ENCODE results near the gene PPFIA1.
"Not testable (repeated sequence)": the region's sequence is repeated elsewhere in the genome, so short reads cannot be mapped to it uniquely, and the experiment has no call there.

Gene PPFIA1

GRCh38 chr11:70322666-70323065, 52.2 kb downstream of the PPFIA1 start:
- in situ Hi-C loops (cut with HindIII; ENCODE audit: low sequenced_read_pairs), result no loop called here

- in situ Hi-C loops (cut with HindIII; ENCODE audit: low sequenced_read_pairs), result no loop called here
Observed at GRCh38 chr11:70323806-70324205, 53.3 kb downstream of the PPFIA1 start.

GRCh38 chr11:70324376-70325115, 54.1 kb downstream of the PPFIA1 start:
- in situ Hi-C loops (cut with HindIII; ENCODE audit: low sequenced_read_pairs), result no loop called here

- in situ Hi-C loops (cut with HindIII; ENCODE audit: low sequenced_read_pairs), result no loop called here
Observed at GRCh38 chr11:70325824-70326223, 55.3 kb downstream of the PPFIA1 start.

- in situ Hi-C loops (cut with HindIII; ENCODE audit: low sequenced_read_pairs), result no loop called here
Observed at GRCh38 chr11:70326365-70326811, 55.9 kb downstream of the PPFIA1 start.

- in situ Hi-C loops (cut with HindIII; ENCODE audit: low sequenced_read_pairs), result no loop called here
Observed at GRCh38 chr11:70326833-70327232, 56.3 kb downstream of the PPFIA1 start.

- in situ Hi-C loops (cut with HindIII; ENCODE audit: low sequenced_read_pairs), result no loop called here
Observed at GRCh38 chr11:70327717-70328116, 57.2 kb downstream of the PPFIA1 start.

- in situ Hi-C loops (cut with HindIII; ENCODE audit: low sequenced_read_pairs), result no loop called here
Observed at GRCh38 chr11:70328556-70328955, 58.1 kb downstream of the PPFIA1 start.

GRCh38 chr11:70331320-70331843, 60.9 kb downstream of the PPFIA1 start:
- in situ Hi-C loops (cut with HindIII; ENCODE audit: low sequenced_read_pairs), result not testable (repeated sequence)

- in situ Hi-C loops (cut with HindIII; ENCODE audit: low sequenced_read_pairs), result no loop called here
Observed at GRCh38 chr11:70331901-70332300, 61.4 kb downstream of the PPFIA1 start.

GRCh38 chr11:70332567-70332966, 62.1 kb downstream of the PPFIA1 start:
- in situ Hi-C loops (cut with HindIII; ENCODE audit: low sequenced_read_pairs), result no loop called here

GRCh38 chr11:70333261-70333660, 62.8 kb downstream of the PPFIA1 start:
- in situ Hi-C loops (cut with HindIII; ENCODE audit: low sequenced_read_pairs), result no loop called here

GRCh38 chr11:70334351-70334995, 64.0 kb downstream of the PPFIA1 start:
- in situ Hi-C loops (cut with HindIII; ENCODE audit: low sequenced_read_pairs), result no loop called here

GRCh38 chr11:70335511-70335910, 65.0 kb downstream of the PPFIA1 start:
- in situ Hi-C loops (cut with HindIII; ENCODE audit: low sequenced_read_pairs), result no loop called here

GRCh38 chr11:70338594-70338993, 68.1 kb downstream of the PPFIA1 start:
- in situ Hi-C loops (cut with HindIII; ENCODE audit: low sequenced_read_pairs), result no loop called here

- in situ Hi-C loops (cut with HindIII; ENCODE audit: low sequenced_read_pairs), result no loop called here
Observed at GRCh38 chr11:70339066-70339465, 68.6 kb downstream of the PPFIA1 start.

- in situ Hi-C loops (cut with HindIII; ENCODE audit: low sequenced_read_pairs), result no loop called here
Observed at GRCh38 chr11:70341881-70342429, 71.5 kb downstream of the PPFIA1 start.

- in situ Hi-C loops (cut with HindIII; ENCODE audit: low sequenced_read_pairs), result no loop called here
Observed at GRCh38 chr11:70343636-70344035, 73.1 kb downstream of the PPFIA1 start.

GRCh38 chr11:70348191-70348590, 77.7 kb downstream of the PPFIA1 start:
- in situ Hi-C loops (cut with HindIII; ENCODE audit: low sequenced_read_pairs), result no loop called here

GRCh38 chr11:70348608-70349007, 78.1 kb downstream of the PPFIA1 start:
- in situ Hi-C loops (cut with HindIII; ENCODE audit: low sequenced_read_pairs), result no loop called here

GRCh38 chr11:70351646-70352045, 81.2 kb downstream of the PPFIA1 start:
- in situ Hi-C loops (cut with HindIII; ENCODE audit: low sequenced_read_pairs), result no loop called here

GRCh38 chr11:70352100-70352499, 81.6 kb downstream of the PPFIA1 start:
- in situ Hi-C loops (cut with HindIII; ENCODE audit: low sequenced_read_pairs), result no loop called here
